GM23338 (cell line): ENCODE measurements around the gene RBBP4. TPM values are rescaled to one million over a fixed set of nuclear protein-coding genes. Genes with fewer than 3 reads are reported as not detected.

Experiments
- ATAC-seq: fragments of 200-7000 bp; cut with Tn5 transposase; 3 replicates; pipeline ENCODE4 v1.9.1; 2020
- DNase-seq: peaks from one replicate; pipeline ENCODE4 v3.0.0-alpha.2; 2015; ENCODE audit warnings: low spot score
- H2AFZ ChIP-seq: fragments of 200-600 bp; sonication (generic); 2 replicates; pipeline ENCODE4 v1.8.0; 2016; ENCODE audit warnings: antibody characterized with exemption, mild to moderate bottlenecking, moderate library complexity
- H3F3A ChIP-seq: fragments of 200-600 bp; sonication (generic); replicated peaks from 2 replicates; pipeline ENCODE4 v1.8.0; 2017; ENCODE audit warnings: antibody characterized with exemption, mixed run types, low read depth
- H3K27ac ChIP-seq: fragments of 200-600 bp; sonication (generic); 2 replicates; pipeline ENCODE4 v1.6.1; 2016; ENCODE audit warnings: low read depth
- H3K27me3 ChIP-seq: fragments of 200-600 bp; sonication (generic); 2 replicates; pipeline ENCODE4 v1.8.0; 2016; ENCODE audit warnings: mild to moderate bottlenecking, mixed run types, moderate library complexity; ENCODE audit not compliant: insufficient read depth
- H3K36me3 ChIP-seq: fragments of 200-600 bp; sonication (generic); 2 replicates; pipeline ENCODE4 v1.8.0; 2016; ENCODE audit warnings: mild to moderate bottlenecking; ENCODE audit not compliant: insufficient read depth
- H3K4me1 ChIP-seq: fragments of 200-600 bp; sonication (generic); 2 replicates; pipeline ENCODE4 v1.8.0; 2016; ENCODE audit warnings: mild to moderate bottlenecking, moderate library complexity; ENCODE audit not compliant: insufficient read depth
- H3K4me2 ChIP-seq: fragments of 200-600 bp; sonication (generic); 2 replicates; pipeline ENCODE4 v1.7.1; 2017; ENCODE audit warnings: mixed run types
- H3K4me3 ChIP-seq: fragments of 200-600 bp; sonication (generic); 2 replicates; pipeline ENCODE4 v1.6.1; 2016; ENCODE audit warnings: mixed run types
- H3K79me2 ChIP-seq: fragments of 200-600 bp; sonication (generic); replicated peaks from 2 replicates; pipeline ENCODE4 v1.8.0; 2017; ENCODE audit warnings: mild to moderate bottlenecking; ENCODE audit not compliant: insufficient read depth
- H3K9me2 ChIP-seq: fragments of 200-600 bp; sonication (generic); 2 replicates; pipeline ENCODE4 v1.8.0; 2017; ENCODE audit not compliant: insufficient read depth
- H4K20me1 ChIP-seq: fragments of 200-600 bp; sonication (generic); replicated peaks from 2 replicates; pipeline ENCODE4 v1.8.0; 2017; ENCODE audit warnings: mild to moderate bottlenecking; ENCODE audit not compliant: insufficient read depth
- H3K27ac Mint-ChIP-seq: 2 replicates; pipeline ENCODE4 v1.8.0; 2020; ENCODE audit warnings: inconsistent platforms, mild to moderate bottlenecking, moderate library complexity, mixed read lengths
- H3K27me3 Mint-ChIP-seq: 3 replicates; pipeline ENCODE4 v1.8.0; 2022; ENCODE audit warnings: low read depth, mild to moderate bottlenecking, moderate library complexity, mixed read lengths, inconsistent platforms; ENCODE audit not compliant: insufficient read depth, poor library complexity
- H3K36me3 Mint-ChIP-seq: 3 replicates; pipeline ENCODE4 v1.8.0; 2021; ENCODE audit warnings: low read depth, mild to moderate bottlenecking, inconsistent platforms, moderate library complexity, mixed read lengths
- H3K4me1 Mint-ChIP-seq: 3 replicates; pipeline ENCODE4 v1.8.0; 2020; ENCODE audit warnings: mild to moderate bottlenecking, inconsistent platforms, mixed read lengths
- H3K4me3 Mint-ChIP-seq: 3 replicates; pipeline ENCODE4 v1.8.0; 2021; ENCODE audit warnings: moderate library complexity, mild to moderate bottlenecking, inconsistent platforms, mixed read lengths
- H3K9me3 Mint-ChIP-seq: 3 replicates; pipeline ENCODE4 v1.8.0; 2020; ENCODE audit warnings: moderate library complexity, mild to moderate bottlenecking, inconsistent platforms, mixed read lengths
- CREB1 ChIP-seq: fragments of 250-450 bp; sonication (Bioruptor Pico); IDR thresholded peaks from 2 replicates; pipeline ENCODE4 v1.5.0; 2020; ENCODE audit warnings: low read depth, mild to moderate bottlenecking, moderate library complexity
- EZH2 ChIP-seq: fragments of 200-600 bp; sonication (generic); IDR thresholded peaks from one replicate; pipeline ENCODE4 v1.8.0; 2017; ENCODE audit warnings: antibody characterized with exemption, mild to moderate bottlenecking, low read depth; ENCODE audit not compliant: unreplicated experiment
- EZH2phosphoT487 ChIP-seq: fragments of 200-600 bp; sonication (generic); IDR thresholded peaks from one replicate; pipeline ENCODE4 v1.8.1; 2018; ENCODE audit warnings: antibody characterized with exemption; ENCODE audit not compliant: unreplicated experiment
- JUNB ChIP-seq: IDR thresholded peaks from one replicate; pipeline ENCODE4 v1.6.1; 2016; ENCODE audit warnings: antibody characterized with exemption; ENCODE audit not compliant: unreplicated experiment
- NANOG ChIP-seq: IDR thresholded peaks from 2 replicates; pipeline ENCODE4 v1.6.1; 2016; ENCODE audit warnings: antibody characterized with exemption, borderline replicate concordance
- ZNF114 ChIP-seq: fragments of 250-450 bp; sonication (Bioruptor Pico); IDR thresholded peaks from 2 replicates; pipeline ENCODE4 v1.5.0; 2020; ENCODE audit warnings: mild to moderate bottlenecking, moderate library complexity
- ZNF331 ChIP-seq: fragments of 250-450 bp; sonication (Bioruptor Pico); IDR thresholded peaks from 2 replicates; pipeline ENCODE4 v1.5.0; 2020; ENCODE audit warnings: low read depth, mild to moderate bottlenecking, moderate library complexity
- polyA plus RNA-seq: library from polyadenylated mRNA; unstranded; fragments of >200 nt; fragmentation: Nextera tagmentation; extraction: Ambion mirVana; gene quantifications from 2 replicates; pipeline ENCODE4 v1.2.1, GENCODE V29; 2016
- total RNA-seq: library from RNA; depleted of rRNA; stranded (reverse); fragments of >200 nt; shearing (Covaris generic); gene quantifications from 2 replicates; pipeline ENCODE4 v1.2.3, GENCODE V29; 2014
- TF ChIP-seq, protein P1 (sequence below), 2 experiments: fragments of 200-600 bp in 1 of 2; sonication (generic) in 1 of 2; conservative IDR thresholded peaks; 2 replicates each; pipeline versions ENCODE4 v1.5.1 to v1.6.1; 2016 to 2017; ENCODE audit warnings: antibody characterized with exemption in 2 of 2, low read depth in 2 of 2, mild to moderate bottlenecking in 2 of 2, moderate library complexity in 1 of 2
- TF ChIP-seq, protein P2 (sequence below): IDR thresholded peaks from 2 replicates; pipeline ENCODE4 v1.6.1; 2016; ENCODE audit warnings: antibody characterized with exemption
- TF ChIP-seq, protein P3 (sequence below): IDR thresholded peaks from one replicate; pipeline ENCODE4 v1.6.1; 2018; ENCODE audit warnings: antibody characterized with exemption; ENCODE audit not compliant: unreplicated experiment

The RBBP4 gene
- total and polyA plus RNA-seq, 2 experiments from 2014 or later: 262 to 312 TPM

DNA sequence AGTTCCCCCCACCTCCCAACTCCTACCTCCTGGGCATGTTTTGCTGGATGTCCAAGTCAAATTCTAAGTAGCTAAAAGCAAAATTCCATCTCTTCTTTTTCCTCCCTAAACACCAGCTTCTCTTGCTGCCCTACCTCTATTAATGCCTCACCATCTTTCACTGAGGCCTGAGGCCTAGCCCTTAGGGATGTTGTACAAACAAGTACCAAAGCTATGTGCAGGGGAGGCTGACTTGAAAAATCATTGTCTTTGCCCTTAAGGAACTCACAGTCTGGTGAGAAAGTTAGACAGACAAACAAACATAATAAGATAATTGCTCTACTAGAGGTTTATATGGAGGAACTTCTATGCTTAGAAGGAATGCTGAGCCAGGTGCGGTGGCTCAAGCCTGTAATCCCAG, 76.9 kb downstream of the RBBP4 start:
- Histone ChIP-seq H3K4me1 (peaks cover 13% of the 10 kb centered on the region; the same call in 1 of the 2 replicates), H2AFZ (no peak overlapping the region; the same call in 1 of the 2 replicates), H3K27ac (no peak overlapping the region), H3K27me3 (no peaks in the 10 kb centered on the region), H3K79me2 (no peaks in the 10 kb centered on the region), H3K4me3 (no peak overlapping the region), H3F3A (0 out of 2 replicates have a peak, but pooled peaks cover 4% of the 10 kb centered on the region), H3K9me2 (no peaks in the 10 kb centered on the region; the same call in 1 of the 2 replicates), H3K36me3 (no peaks in the 10 kb centered on the region), H3K4me2 (no peak overlapping the region), H4K20me1 (no peaks in the 10 kb centered on the region)
- ATAC-seq (no peak), DNase-seq (no peak)
- Mint-ChIP-seq H3K27ac (no peak overlapping the region), H3K4me1 (peaks cover 21% of the 10 kb centered on the region), H3K9me3 (no peaks in the 10 kb centered on the region), H3K4me3 (no peak overlapping the region), H3K36me3 (no peaks in the 10 kb centered on the region), H3K27me3 (peaks cover 12% of the 10 kb centered on the region)
- TF ChIP-seq NANOG (no peak), JUNB (no peak), ZNF114 (CRISPR knock-in tag) (no peak)
- TF ChIP-seq, protein P1, sequence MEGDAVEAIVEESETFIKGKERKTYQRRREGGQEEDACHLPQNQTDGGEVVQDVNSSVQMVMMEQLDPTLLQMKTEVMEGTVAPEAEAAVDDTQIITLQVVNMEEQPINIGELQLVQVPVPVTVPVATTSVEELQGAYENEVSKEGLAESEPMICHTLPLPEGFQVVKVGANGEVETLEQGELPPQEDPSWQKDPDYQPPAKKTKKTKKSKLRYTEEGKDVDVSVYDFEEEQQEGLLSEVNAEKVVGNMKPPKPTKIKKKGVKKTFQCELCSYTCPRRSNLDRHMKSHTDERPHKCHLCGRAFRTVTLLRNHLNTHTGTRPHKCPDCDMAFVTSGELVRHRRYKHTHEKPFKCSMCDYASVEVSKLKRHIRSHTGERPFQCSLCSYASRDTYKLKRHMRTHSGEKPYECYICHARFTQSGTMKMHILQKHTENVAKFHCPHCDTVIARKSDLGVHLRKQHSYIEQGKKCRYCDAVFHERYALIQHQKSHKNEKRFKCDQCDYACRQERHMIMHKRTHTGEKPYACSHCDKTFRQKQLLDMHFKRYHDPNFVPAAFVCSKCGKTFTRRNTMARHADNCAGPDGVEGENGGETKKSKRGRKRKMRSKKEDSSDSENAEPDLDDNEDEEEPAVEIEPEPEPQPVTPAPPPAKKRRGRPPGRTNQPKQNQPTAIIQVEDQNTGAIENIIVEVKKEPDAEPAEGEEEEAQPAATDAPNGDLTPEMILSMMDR (conservative IDR thresholded peaks at IDR 0.05; ENCODE audit: low read depth in 2 of 2): no peak

DNA sequence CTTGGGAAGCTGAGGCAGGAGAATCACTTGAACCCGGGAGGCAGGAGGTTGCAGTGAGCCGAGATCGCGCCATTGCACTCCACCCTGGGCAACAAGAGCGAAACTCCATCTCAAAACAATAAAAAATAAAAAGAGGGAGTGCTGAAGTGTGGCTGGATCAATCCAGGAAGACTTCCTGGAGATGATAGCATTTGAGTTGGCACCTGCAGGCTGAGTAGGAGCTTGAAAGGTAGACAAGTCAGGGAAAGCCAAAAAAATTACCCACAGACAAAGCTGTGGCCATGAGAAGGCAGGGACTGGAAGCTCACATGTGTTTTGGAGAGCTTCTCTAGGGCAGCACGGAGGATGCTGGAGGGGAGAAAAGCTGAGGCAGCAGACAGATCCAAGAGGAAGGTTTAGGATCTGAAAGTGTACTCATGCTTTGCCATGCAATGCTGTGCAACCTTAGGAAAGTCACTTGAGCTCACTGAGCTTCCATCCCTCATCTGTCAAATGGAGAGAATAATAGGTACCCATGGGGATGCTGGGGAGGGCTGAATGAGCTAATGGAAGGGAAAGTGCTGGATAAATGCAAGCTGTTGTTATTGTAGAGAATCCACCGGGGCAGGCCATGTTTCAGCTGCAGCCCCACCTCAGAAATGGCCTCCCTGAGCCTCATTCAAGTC, 77.5 kb downstream of the RBBP4 start:
- H3K27ac ChIP-seq: no peak overlapping the region
- no peaks in the 10 kb centered on the region for H3K36me3 ChIP-seq
- no peak overlapping the region for H3K4me3 Mint-ChIP-seq
- no peak for ATAC-seq
- H3K27me3 Mint-ChIP-seq: peaks cover 14% of the 10 kb centered on the region
- H4K20me1 ChIP-seq: no peaks in the 10 kb centered on the region
- no peak overlapping the region for H3K4me2 ChIP-seq
- H3K9me3 Mint-ChIP-seq: no peaks in the 10 kb centered on the region
- peaks cover 13% of the 10 kb centered on the region; the same call in 1 of the 2 replicates for H3K4me1 ChIP-seq
- no peaks in the 10 kb centered on the region for H3K36me3 Mint-ChIP-seq
- H3K4me1 Mint-ChIP-seq: peaks cover 21% of the 10 kb centered on the region
- H2AFZ ChIP-seq: no peak overlapping the region
- H3K9me2 ChIP-seq: no peaks in the 10 kb centered on the region; the same call in 1 of the 2 replicates
- H3F3A ChIP-seq: 0 out of 2 replicates have a peak, but pooled peaks cover 4% of the 10 kb centered on the region
- no peak overlapping the region for H3K4me3 ChIP-seq
- no peak for DNase-seq
- no peaks in the 10 kb centered on the region for H3K79me2 ChIP-seq
- no peaks in the 10 kb centered on the region for H3K27me3 ChIP-seq
- H3K27ac Mint-ChIP-seq: no peak overlapping the region
- TF ChIP-seq EZH2 (no peak), JUNB (no peak), CREB1 (CRISPR knock-in tag) (no peak), NANOG (no peak), EZH2phosphoT487 (no peak), ZNF331 (no peak)
- TF ChIP-seq, protein P2, sequence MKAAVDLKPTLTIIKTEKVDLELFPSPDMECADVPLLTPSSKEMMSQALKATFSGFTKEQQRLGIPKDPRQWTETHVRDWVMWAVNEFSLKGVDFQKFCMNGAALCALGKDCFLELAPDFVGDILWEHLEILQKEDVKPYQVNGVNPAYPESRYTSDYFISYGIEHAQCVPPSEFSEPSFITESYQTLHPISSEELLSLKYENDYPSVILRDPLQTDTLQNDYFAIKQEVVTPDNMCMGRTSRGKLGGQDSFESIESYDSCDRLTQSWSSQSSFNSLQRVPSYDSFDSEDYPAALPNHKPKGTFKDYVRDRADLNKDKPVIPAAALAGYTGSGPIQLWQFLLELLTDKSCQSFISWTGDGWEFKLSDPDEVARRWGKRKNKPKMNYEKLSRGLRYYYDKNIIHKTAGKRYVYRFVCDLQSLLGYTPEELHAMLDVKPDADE: no peak
- TF ChIP-seq, protein P3, sequence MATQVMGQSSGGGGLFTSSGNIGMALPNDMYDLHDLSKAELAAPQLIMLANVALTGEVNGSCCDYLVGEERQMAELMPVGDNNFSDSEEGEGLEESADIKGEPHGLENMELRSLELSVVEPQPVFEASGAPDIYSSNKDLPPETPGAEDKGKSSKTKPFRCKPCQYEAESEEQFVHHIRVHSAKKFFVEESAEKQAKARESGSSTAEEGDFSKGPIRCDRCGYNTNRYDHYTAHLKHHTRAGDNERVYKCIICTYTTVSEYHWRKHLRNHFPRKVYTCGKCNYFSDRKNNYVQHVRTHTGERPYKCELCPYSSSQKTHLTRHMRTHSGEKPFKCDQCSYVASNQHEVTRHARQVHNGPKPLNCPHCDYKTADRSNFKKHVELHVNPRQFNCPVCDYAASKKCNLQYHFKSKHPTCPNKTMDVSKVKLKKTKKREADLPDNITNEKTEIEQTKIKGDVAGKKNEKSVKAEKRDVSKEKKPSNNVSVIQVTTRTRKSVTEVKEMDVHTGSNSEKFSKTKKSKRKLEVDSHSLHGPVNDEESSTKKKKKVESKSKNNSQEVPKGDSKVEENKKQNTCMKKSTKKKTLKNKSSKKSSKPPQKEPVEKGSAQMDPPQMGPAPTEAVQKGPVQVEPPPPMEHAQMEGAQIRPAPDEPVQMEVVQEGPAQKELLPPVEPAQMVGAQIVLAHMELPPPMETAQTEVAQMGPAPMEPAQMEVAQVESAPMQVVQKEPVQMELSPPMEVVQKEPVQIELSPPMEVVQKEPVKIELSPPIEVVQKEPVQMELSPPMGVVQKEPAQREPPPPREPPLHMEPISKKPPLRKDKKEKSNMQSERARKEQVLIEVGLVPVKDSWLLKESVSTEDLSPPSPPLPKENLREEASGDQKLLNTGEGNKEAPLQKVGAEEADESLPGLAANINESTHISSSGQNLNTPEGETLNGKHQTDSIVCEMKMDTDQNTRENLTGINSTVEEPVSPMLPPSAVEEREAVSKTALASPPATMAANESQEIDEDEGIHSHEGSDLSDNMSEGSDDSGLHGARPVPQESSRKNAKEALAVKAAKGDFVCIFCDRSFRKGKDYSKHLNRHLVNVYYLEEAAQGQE: no peak
